Astrocyte (in vitro differentiated cells and primary cell): ENCODE data around the gene PRPH. TPM values are rescaled to one million over a fixed set of nuclear protein-coding genes. Genes with fewer than 3 reads are reported as not detected.

Experiments used
- DNase-seq: peaks from one replicate; pipeline ENCODE4 v3.0.0-alpha.2; 2010; ENCODE audit warnings: low read depth
- FAIRE-seq: peaks from 2 replicates; lab custom pipeline; 2011; peaks lifted over from hg19 to GRCh38; lab: Jason Lieb, UNC
- H2AFZ ChIP-seq: 2 replicates; pipeline ENCODE4 v1.6.0; 2012; ENCODE audit warnings: low read depth, low read length, inconsistent platforms
- H3K27ac ChIP-seq: 2 replicates; pipeline ENCODE4 v1.5.1; 2011; ENCODE audit warnings: low read depth, low read length, inconsistent platforms
- H3K27me3 ChIP-seq: 2 replicates; pipeline ENCODE4 v1.6.0; 2011; ENCODE audit warnings: low read length, inconsistent platforms; ENCODE audit not compliant: insufficient read depth
- H3K36me3 ChIP-seq: 2 replicates; pipeline ENCODE4 v1.5.1; 2011; ENCODE audit warnings: low read length, inconsistent platforms; ENCODE audit not compliant: insufficient read depth
- H3K4me1 ChIP-seq: 2 replicates; pipeline ENCODE4 v1.5.1; 2011; ENCODE audit warnings: low read length, inconsistent platforms; ENCODE audit not compliant: insufficient read depth
- H3K4me2 ChIP-seq: 2 replicates; pipeline ENCODE4 v1.6.0; 2012; ENCODE audit warnings: low read length, inconsistent platforms
- H3K4me3 ChIP-seq: 2 replicates; pipeline ENCODE4 v1.5.1; 2011; ENCODE audit warnings: low read depth, mild to moderate bottlenecking, low read length, inconsistent platforms; ENCODE audit not compliant: insufficient read depth
- H3K79me2 ChIP-seq: 2 replicates; pipeline ENCODE4 v1.6.0; 2012; ENCODE audit warnings: mild to moderate bottlenecking, low read length, inconsistent platforms; ENCODE audit not compliant: insufficient read depth
- H3K9ac ChIP-seq: 2 replicates; pipeline ENCODE4 v1.6.0; 2012; ENCODE audit warnings: mild to moderate bottlenecking, low read length, inconsistent platforms
- H3K9me3 ChIP-seq: 2 replicates; pipeline ENCODE4 v1.5.1; 2012; ENCODE audit warnings: low read depth, mild to moderate bottlenecking, low read length, inconsistent platforms; ENCODE audit not compliant: insufficient read depth
- H4K20me1 ChIP-seq: 2 replicates; pipeline ENCODE4 v1.6.0; 2012; ENCODE audit warnings: low read length, inconsistent platforms; ENCODE audit not compliant: insufficient read depth
- H3K27ac Mint-ChIP-seq: one replicate; pipeline ENCODE4 v1.8.0; 2021; ENCODE audit warnings: mild to moderate bottlenecking, mixed read lengths; ENCODE audit not compliant: unreplicated experiment
- H3K27me3 Mint-ChIP-seq: one replicate; pipeline ENCODE4 v1.8.0; 2021; ENCODE audit warnings: low read depth, mixed read lengths; ENCODE audit not compliant: unreplicated experiment
- H3K36me3 Mint-ChIP-seq: one replicate; pipeline ENCODE4 v1.8.0; 2021; ENCODE audit warnings: low read depth, mixed read lengths; ENCODE audit not compliant: unreplicated experiment
- H3K4me1 Mint-ChIP-seq: one replicate; pipeline ENCODE4 v1.8.0; 2021; ENCODE audit warnings: low read depth, mixed read lengths; ENCODE audit not compliant: unreplicated experiment
- H3K4me3 Mint-ChIP-seq: one replicate; pipeline ENCODE4 v1.8.0; 2021; ENCODE audit warnings: mild to moderate bottlenecking, moderate library complexity, mixed read lengths; ENCODE audit not compliant: unreplicated experiment
- H3K9me3 Mint-ChIP-seq: one replicate; pipeline ENCODE4 v1.8.0; 2021; ENCODE audit warnings: mild to moderate bottlenecking, mixed read lengths; ENCODE audit not compliant: unreplicated experiment
- EZH2 ChIP-seq: IDR thresholded peaks from 2 replicates; pipeline ENCODE4 v1.6.1; 2012; ENCODE audit warnings: mild to moderate bottlenecking, low read length, inconsistent platforms; ENCODE audit not compliant: insufficient read depth
- total RNA-seq: library from RNA; stranded (reverse); gene quantifications from 2 replicates; pipeline ENCODE4 v1.2.1, GENCODE V29; 2021
- TF ChIP-seq, protein P1 (sequence below): IDR thresholded peaks from 2 replicates; pipeline ENCODE4 v1.5.1; 2011; ENCODE audit warnings: low read depth, mild to moderate bottlenecking, inconsistent platforms, low read length, moderate library complexity; ENCODE audit not compliant: insufficient read depth

The PRPH gene
- total RNA-seq, 1 donor from 2014 or later, result not detected

DNA sequence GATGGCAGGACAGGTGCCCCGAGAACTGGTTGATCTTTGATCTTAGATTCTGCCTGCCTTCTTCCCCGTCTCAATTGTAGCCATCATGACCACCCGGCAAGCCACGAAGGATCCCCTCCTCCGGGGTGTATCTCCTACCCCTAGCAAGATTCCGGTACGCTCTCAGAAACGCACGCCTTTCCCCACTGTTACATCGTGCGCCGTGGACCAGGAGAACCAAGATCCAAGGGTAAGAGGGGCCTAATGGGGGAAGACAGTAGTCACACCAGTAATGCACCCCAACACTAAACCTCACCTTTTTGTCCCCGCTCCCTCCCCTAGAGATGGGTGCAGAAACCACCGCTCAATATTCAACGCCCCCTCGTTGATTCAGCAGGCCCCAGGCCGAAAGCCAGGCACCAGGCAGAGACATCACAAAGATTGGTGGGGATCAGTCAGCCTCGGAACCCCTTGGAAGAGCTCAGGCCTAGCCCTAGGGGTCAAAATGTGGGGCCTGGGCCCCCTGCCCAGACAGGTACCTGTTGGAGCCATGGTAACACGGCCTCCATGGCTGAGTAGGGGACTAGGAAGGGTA, 28.7 kb downstream of the PRPH start:
- H3K27ac ChIP-seq, result peak overlapping the region; percentile 61
- H3K4me3 ChIP-seq, result peak overlapping the region; percentile 88
- H3K27me3 ChIP-seq, result no peaks in the 10 kb centered on the region
- H3K27ac Mint-ChIP-seq, result peak overlapping the region; percentile 7
- peak overlapping the region; percentile 89 for H3K4me3 Mint-ChIP-seq
- H4K20me1 ChIP-seq, result no peaks in the 10 kb centered on the region
- H3K36me3 Mint-ChIP-seq, result no peaks in the 10 kb centered on the region
- H3K4me1 Mint-ChIP-seq, result peaks cover 4% of the 10 kb centered on the region
- H2AFZ ChIP-seq, result peak overlapping the region; percentile 94
- H3K9me3 Mint-ChIP-seq, result no peaks in the 10 kb centered on the region
- H3K9ac ChIP-seq, result peak overlapping the region; percentile 89
- H3K79me2 ChIP-seq, result peaks cover 14% of the 10 kb centered on the region
- peak overlapping the region; percentile 96 for H3K4me2 ChIP-seq
- peaks cover 4% of the 10 kb centered on the region for H3K36me3 ChIP-seq
- peaks cover 14% of the 10 kb centered on the region for H3K4me1 ChIP-seq
- H3K9me3 ChIP-seq, result no peaks in the 10 kb centered on the region
- TF ChIP-seq, protein P1, sequence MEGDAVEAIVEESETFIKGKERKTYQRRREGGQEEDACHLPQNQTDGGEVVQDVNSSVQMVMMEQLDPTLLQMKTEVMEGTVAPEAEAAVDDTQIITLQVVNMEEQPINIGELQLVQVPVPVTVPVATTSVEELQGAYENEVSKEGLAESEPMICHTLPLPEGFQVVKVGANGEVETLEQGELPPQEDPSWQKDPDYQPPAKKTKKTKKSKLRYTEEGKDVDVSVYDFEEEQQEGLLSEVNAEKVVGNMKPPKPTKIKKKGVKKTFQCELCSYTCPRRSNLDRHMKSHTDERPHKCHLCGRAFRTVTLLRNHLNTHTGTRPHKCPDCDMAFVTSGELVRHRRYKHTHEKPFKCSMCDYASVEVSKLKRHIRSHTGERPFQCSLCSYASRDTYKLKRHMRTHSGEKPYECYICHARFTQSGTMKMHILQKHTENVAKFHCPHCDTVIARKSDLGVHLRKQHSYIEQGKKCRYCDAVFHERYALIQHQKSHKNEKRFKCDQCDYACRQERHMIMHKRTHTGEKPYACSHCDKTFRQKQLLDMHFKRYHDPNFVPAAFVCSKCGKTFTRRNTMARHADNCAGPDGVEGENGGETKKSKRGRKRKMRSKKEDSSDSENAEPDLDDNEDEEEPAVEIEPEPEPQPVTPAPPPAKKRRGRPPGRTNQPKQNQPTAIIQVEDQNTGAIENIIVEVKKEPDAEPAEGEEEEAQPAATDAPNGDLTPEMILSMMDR, result no peak
- no peak for TF ChIP-seq EZH2
- no peak for FAIRE-seq
- DNase-seq, result no peak
- peaks cover 5% of the 10 kb centered on the region for H3K27me3 Mint-ChIP-seq

DNA sequence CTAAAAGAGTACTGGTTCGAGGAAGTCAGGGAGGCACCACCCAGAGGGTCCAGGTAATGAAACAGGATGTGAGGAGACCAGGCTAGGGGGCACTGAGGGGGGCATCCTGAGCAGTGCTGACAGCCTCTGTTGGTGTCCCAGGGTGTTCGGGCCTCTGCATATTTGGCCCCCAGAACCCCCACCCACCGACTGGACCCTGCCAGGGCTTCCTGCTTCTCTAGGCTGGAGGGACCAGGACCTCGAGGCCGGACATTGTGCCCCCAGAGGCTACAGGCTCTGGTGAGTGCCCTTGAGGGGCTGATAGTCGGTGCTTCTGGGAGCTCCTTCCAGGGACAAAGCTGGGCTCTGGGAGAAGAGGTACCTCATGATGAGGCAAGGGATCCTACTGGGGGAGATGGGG, 30.7 kb downstream of the PRPH start:
- no peaks in the 10 kb centered on the region for H3K27me3 ChIP-seq
- H3K9me3 ChIP-seq, result no peaks in the 10 kb centered on the region
- DNase-seq (no peak), FAIRE-seq (no peak)
- no peak overlapping the region for H3K4me3 ChIP-seq
- Mint-ChIP-seq H3K9me3 (no peaks in the 10 kb centered on the region), H3K36me3 (no peaks in the 10 kb centered on the region), H3K27ac (no peak overlapping the region), H3K27me3 (peaks cover 7% of the 10 kb centered on the region), H3K4me3 (no peak overlapping the region), H3K4me1 (peaks cover 4% of the 10 kb centered on the region)
- H3K9ac ChIP-seq, result no peak overlapping the region
- no peak overlapping the region for H2AFZ ChIP-seq
- TF ChIP-seq EZH2, result no peak
- TF ChIP-seq, protein P1, result no peak
- H3K27ac ChIP-seq, result no peak overlapping the region
- no peak overlapping the region for H3K4me2 ChIP-seq
- H3K4me1 ChIP-seq, result peaks cover 14% of the 10 kb centered on the region
- peaks cover 4% of the 10 kb centered on the region for H3K36me3 ChIP-seq
- peaks cover 14% of the 10 kb centered on the region for H3K79me2 ChIP-seq
- no peaks in the 10 kb centered on the region for H4K20me1 ChIP-seq

DNA sequence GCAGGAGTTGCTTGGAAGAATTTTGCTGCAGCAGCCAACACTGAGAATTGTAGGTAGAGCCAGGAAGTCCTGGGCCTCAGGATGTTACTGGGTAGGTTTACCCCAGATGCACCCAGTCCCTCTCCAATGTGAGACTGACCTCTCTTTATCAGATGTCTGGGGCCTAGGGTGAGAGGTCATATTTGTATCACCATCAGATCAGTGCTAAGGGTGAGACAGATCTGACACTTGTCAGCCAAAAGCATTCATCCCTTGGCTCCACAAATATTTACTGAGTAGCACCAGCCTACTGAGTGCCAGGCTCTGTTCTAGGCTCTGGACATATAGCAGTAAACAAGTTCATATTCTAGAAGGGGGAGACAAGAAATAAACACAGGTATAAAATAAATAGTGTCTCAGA, 32.4 kb downstream of the PRPH start:
- Mint-ChIP-seq H3K4me1 (peaks cover 4% of the 10 kb centered on the region), H3K27ac (no peak overlapping the region), H3K9me3 (no peaks in the 10 kb centered on the region), H3K36me3 (no peaks in the 10 kb centered on the region), H3K4me3 (no peak overlapping the region), H3K27me3 (peaks cover 20% of the 10 kb centered on the region)
- no peak overlapping the region for H3K4me2 ChIP-seq
- no peak for TF ChIP-seq EZH2
- TF ChIP-seq, protein P1, result no peak
- H2AFZ ChIP-seq, result no peak overlapping the region
- H3K4me1 ChIP-seq, result peaks cover 10% of the 10 kb centered on the region
- H3K9ac ChIP-seq, result no peak overlapping the region
- H4K20me1 ChIP-seq, result peaks cover 7% of the 10 kb centered on the region
- no peak overlapping the region for H3K4me3 ChIP-seq
- peaks cover 14% of the 10 kb centered on the region for H3K79me2 ChIP-seq
- no peaks in the 10 kb centered on the region for H3K9me3 ChIP-seq
- no peaks in the 10 kb centered on the region for H3K27me3 ChIP-seq
- H3K36me3 ChIP-seq, result peaks cover 4% of the 10 kb centered on the region
- DNase-seq (no peak), FAIRE-seq (no peak)
- no peak overlapping the region for H3K27ac ChIP-seq
